HG03196 (cell line): ENCODE data around the gene KCNN3.
A peak's percentile ranks its signal among the peaks of the same experiment; 100 is the strongest.

Experiments used
- ATAC-seq: cut with Tn5 transposase; IDR thresholded peaks from one replicate; pipeline ENCODE4 v1.9.1; 2021; ENCODE audit not compliant: unreplicated experiment

KCNN3 gene

GRCh38 chr1:154842635-154843034, 27.4 kb downstream of the KCNN3 start:
- no peak for ATAC-seq

- no peak for ATAC-seq
These were observed 28.7 kb downstream of the KCNN3 start for GRCh38 chr1:154841384-154841783.

- ATAC-seq: no peak
These were observed 29.6 kb downstream of the KCNN3 start for GRCh38 chr1:154840269-154841176.

DNA sequence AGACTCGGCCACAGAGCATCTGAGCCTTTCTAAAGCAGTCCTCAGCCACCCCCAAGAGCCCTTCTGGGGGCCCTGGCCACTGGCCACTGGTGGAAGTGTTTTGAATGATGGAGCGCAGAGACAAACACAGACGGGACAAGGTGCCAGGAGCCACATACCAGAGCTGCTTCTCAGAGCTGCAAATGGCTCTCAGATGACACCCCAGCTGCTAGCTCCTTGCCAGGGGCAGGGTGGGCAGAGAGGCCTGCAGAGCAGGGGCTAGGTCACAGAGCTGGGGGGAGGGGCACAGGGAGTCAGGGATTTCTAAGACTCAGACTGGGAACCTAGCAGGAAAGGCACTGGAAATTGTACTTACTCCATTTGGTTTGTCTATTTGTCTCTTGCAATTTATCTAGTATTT, 30.4 kb downstream of the KCNN3 start:
- ATAC-seq: no peak

GRCh38 chr1:154838988-154839387, 31.1 kb downstream of the KCNN3 start:
- ATAC-seq: no peak

GRCh38 chr1:154838461-154838860, 31.6 kb downstream of the KCNN3 start:
- ATAC-seq: no peak

- peak; percentile 55 for ATAC-seq
These were observed 32.4 kb downstream of the KCNN3 start for GRCh38 chr1:154837672-154838171.

DNA sequence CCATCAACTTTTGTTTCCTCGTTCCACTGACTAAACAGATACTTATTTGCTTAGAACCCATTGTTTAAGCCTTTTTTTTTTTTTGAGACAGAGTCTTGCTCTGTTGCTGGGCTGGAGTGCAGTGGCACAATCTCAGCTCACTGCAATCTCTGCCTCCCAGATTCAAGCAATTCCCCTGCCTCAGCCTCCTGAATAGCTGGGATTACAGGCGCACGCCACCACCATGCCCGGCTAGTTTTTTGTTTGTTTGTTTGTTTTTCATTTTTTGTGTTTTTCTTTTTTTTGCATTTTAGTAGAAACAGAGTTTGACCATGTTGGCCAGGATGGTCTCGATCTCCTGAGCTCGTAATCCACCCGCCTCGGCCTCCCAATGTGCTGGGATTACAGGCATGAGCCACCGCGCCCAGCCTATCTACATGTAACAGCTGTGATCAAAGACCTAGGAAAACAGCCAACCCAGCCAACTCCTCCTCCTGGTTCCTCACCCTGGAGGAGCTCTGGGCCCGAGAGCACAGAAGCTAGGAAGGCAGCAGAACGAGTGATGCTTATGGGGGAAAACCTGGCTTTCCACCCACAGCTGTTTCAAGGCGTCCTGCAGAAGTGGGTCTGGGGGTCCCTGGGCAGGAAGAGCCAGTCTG, 32.9 kb downstream of the KCNN3 start:
- no peak for ATAC-seq

DNA sequence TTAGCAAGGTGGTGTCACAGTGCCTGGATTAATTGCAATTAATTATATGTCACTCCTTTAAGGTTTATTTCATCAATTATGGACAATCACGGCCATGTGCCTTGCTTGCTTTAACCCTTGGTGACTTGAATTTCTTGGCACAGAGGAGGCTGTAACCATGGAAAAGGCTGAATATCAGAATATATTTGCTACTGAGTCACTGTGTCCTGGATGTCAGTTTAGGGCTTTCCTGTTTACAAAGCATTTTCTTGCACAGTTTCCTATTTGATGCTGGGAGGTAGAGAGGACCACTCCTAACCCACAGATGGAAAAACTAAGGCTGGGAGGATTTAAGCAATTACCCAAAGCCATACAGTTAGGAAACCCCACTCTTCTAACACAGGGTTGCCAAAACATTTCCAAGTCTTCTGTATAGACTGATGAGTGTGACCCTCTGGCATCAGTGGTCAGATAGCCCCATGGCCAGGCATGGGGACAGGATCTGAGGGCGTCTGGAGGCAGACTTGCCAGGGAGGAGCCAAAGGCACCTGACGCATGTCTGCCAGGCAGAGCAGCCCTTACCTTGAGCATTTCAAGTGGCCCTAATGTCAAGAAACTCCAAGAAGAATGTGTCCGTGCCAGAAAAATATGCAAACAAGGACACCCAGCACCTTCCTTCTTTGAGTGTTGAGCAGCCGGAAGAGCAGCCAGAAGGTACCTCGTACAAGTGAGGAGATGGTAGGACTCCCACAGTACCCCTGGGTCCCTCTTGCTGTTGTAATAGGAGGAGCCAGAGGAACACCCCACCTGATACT, 34.4 kb downstream of the KCNN3 start:
- no peak for ATAC-seq

DNA sequence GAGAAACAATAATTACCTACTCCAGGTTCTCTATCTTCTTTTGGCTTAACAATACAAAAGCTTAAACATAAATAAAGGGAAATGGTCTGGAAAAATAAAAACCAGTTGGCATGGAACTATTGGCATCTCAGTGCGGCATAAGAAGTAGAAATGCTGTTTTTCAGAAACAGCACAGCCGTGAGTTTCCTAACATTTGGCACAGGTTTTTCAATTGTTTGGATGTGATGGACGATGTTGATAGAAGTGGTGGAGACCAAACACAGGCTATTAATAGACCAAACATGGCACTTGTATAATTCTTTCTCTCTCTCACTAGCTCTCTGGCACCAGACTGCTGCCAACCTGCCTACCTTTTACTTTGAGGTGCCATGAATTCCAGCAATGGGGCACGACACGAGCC, 36.2 kb downstream of the KCNN3 start:
- no peak for ATAC-seq

DNA sequence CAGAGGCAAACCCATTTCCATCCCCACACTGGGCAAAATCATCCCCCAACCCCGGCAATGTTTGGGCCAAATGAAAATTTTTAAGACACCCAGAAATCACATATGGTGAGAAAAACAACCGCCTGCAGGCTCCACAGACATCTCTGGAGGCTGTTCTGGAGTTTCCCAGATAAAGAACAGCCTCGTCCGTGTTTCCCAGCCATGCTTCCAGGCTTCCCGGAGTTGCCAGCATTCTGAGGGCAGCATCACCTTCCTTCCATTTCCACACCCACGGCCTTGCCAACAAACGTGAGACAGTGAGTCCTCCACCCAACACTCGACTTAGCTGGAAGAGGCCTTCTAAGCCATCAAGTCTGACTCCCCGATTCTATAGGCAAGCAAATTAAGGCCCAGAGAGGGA, 36.9 kb downstream of the KCNN3 start:
- no peak for ATAC-seq

- no peak for ATAC-seq
These were observed 37.7 kb downstream of the KCNN3 start for GRCh38 chr1:154832384-154832783.

GRCh38 chr1:154831462-154831861, 38.6 kb downstream of the KCNN3 start:
- ATAC-seq: no peak

GRCh38 chr1:154829062-154829461, 41.0 kb downstream of the KCNN3 start:
- no peak for ATAC-seq

GRCh38 chr1:154824179-154825000, 45.7 kb downstream of the KCNN3 start:
- ATAC-seq: no peak

GRCh38 chr1:154822717-154823116, 47.4 kb downstream of the KCNN3 start:
- ATAC-seq: no peak

GRCh38 chr1:154822233-154822632, 47.8 kb downstream of the KCNN3 start:
- no peak for ATAC-seq

DNA sequence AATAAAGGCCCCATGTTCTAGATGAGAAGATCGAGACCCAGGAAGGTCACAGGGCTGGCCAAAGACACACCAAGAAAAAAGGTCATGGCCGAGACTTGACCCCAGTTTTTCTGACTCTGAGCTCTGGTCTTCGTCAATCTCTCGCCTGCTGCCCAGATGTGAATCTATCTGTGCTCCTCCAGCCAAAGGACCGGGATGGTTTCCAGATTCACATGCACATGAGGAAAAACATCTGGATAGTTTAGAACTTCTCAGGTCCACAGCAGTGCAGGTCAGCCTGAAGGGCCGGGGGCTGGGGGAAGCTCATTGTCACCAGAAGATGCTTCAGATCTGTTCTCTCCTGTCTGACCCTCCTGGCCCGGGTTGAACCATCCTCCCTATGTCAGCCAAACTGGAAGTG, 49.0 kb downstream of the KCNN3 start:
- ATAC-seq: no peak

- no peak for ATAC-seq
These were observed 49.4 kb downstream of the KCNN3 start for GRCh38 chr1:154820646-154821045.
